NCI-H2227 treated with DMSO at 0.1 percent for 48 hours (cell line): Measurements from ENCODE around the gene SLC38A1.

Experiments
- DNase-seq: peaks from one replicate; lab custom pipeline; 2025; lab: John Stamatoyannopoulos, UW

The SLC38A1 gene

DNA sequence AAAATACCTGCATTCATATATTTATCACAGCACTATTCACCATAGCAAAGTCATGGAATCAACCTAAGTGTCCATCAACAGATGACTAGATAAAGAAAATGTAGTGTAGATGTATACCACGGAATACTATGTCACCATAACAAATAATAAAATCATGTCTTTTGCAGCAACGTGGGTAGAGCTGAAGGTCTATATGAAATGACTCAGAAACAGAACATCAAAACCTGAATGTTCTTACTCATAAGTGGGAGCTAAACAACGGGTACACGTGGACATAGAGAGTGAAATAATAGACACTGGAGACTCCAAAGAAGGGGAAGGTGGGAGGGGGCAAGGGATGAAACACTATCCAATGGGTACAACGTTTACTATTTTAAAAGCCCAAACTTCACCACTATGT, 37.9 kb downstream of the SLC38A1 start:
- DNase-seq = no peak

DNA sequence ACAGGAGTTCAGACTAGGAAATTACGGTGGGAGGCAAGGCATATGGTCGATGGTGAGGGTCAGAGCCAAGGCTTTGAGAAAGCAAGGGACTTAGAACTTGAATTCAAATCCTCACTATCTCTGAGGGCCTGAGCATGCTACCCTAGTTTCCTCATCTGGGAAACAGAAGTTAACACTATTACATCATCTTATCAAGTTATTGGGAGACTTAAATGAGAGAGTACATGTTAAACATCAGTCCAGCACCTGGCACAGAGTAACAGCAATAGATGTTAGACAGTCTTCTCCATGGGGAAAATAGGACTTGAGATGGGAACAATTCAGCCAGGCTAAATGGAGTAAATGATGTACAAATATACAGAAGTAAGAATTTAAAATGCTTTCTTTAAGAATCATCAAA, 38.5 kb downstream of the SLC38A1 start:
- DNase-seq = no peak

DNA sequence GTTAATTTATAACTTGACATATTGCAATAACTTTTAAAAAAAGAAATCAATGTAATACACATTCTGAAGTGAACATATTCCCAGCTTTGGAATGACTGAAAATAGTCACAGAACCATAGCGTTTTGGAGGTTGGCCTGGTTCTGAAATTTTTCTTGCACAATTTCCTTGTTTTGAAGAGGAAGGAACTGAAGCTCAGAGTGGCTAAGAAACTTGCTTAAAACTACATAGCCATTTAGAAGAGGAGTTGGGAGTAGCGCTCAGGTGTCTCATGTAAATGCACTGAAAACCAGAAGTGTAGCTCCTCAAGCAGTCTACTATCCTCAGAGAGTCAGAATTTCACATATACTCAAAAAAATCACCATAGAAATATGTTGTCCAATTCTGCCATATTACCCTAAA, 41.2 kb downstream of the SLC38A1 start:
- DNase-seq = no peak

DNA sequence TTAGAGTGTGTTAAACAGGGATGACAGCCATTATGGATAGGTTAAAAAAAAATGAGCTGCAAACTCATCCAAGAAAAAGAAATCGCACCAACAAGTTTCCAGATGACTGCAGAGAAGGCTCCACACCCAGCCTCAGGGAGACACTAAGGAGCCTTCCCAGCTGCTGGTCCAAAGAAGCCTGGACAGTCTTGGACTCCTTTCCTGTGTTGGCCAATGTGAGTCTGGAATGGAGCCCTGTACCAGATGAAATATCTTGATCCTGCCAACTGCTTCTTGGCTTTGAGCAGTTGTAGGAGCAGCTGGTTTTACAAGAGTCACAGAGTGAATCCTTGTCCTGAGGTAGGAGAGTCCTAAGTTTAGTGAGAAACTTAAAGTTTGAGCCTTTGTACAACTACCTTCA, 44.5 kb downstream of the SLC38A1 start:
- DNase-seq = no peak

DNA sequence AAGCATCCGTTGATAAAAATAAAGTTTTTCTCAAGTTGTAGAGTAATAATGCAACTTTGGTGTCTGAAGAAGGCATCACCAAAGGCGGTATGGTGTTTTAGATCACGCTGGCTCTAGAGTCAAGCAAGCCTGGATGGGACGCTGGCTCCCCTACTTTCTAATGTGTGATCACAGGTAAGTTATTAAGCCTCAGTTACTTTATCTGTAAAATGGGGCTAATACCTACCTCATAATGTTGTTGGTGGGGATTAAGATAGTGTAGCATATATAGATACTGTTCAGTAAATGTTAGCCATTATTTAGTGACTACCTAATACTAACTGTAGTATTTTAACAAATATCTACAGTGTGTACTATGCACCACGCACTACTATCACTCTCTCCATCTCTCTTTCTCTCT, 45.8 kb downstream of the SLC38A1 start:
- DNase-seq = no peak

DNA sequence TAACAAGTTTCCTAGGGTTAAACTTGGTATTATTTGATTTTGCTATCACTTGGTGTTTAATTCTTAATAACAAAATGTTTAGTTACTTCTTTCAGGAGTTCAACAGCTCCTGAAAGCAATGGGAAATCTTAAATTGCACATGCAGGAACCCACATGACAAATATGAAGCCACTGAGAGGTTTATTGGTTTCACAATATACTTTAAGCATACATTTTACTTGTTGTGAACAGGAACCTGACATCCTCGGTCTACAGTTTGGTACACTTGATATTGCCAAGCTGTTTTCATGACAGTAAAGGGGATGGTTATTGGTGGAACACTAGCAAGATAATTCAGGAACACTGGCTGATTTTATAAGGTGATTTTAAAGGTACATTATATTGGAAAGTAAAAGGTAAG, 46.2 kb downstream of the SLC38A1 start:
- no peak for DNase-seq

DNA sequence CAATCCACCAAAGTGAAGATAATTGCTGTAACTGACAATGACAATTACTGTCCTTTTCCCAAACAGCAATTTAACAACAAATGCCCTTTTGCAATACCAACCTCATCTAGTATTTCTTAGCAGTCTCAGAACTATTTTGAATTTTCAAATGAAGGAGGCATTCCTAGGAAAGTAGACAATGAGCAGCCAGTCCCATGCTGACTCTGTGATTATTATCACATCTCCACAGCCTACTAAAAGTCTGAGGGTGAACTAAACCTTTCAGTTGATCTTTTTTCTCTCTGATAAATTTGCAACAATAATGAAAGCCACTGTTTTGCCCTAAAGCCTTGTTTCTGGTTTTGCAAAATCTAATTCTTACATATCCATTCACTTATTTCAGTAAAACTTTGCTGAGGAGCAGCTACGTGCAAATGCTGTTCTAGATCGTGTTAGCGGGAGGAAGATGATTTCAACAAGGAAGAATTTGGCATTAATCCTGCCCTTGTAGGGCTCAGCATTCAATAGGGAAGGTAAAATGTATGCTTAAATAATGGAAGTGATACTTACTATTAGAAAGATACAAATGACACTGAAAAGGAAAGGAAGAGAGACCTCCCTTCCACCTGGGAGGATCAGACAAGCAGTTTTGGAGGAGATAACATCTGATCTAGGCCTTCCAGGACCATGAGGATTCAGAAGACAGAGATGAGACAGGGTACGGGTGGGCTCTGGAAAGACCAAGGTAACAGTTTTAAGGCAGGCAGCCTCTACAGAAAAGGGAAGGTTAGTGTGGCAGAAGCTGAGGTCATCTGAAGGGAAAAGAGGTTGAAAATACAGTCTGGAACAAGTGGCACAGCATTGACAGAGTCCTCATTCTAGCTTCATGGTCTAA, 47.4 kb downstream of the SLC38A1 start:
- no peak for DNase-seq

DNA sequence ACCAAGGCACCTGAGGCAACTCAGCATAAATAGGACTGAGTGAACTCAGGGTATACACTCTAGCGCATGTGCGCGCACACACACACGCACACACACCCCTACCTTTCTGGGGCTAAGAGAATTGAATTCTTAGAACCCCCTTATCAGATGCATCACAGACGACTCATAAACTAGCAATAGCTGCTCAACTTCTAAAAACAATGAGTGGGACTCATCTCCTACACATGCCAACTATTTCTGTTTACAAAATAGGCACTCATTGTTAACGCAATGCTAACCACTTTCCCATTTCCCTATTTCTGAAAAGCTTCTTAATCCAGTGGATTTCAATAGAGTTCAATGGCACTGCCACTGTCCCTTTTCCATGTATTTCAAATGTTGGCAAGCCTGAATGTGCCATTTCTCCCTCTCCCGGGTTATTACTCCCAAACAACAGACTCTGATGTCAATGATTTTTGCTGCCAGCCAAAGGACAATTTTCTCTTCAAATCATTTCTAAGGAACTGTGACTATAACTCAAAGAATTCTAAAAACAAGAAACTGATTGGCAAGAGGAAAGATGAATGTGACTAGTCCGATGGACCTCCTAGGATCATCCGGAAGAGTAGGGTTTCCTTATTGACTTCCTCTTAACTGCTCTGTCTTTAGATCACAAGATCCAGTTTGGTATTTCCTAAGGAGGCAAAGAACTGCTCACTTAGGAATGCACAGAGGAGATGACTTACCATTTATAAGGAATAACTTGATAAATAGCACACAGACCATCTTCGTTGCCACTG, 48.8 kb downstream of the SLC38A1 start:
- no peak for DNase-seq

DNA sequence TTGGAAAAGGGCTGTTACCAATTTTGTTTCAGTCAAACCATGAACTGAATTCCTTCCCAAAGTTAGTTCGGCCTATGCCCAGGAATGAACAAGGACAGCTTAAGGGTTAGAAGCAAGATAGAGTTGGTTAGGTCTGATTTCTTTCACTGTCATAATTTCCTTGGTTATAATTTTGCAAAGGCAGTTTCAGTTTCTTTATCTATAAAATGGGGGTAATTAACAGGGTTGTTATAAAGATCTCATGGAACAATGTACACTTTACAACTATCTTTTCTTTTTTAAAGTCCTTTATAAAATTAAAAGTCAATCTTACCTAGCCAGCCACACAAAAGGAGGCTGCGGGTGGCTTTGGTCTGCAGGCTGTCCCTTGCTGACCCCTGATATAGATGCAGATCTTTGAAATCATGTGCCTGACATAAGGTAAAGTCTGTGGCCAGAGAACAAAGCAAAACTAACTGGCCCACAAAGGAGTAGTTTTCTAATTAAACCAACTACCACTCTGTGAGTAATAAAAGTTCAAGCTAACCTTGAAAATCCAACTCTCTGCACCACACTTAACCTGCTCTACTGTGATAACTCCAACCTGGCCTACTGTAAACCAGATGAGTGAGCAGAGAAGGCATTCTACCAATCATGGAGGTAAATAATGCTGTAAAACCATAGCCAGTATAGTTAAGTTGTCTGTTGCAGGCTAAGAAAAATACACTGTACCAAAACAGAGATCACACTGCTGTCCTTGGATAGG, 49.5 kb downstream of the SLC38A1 start:
- no peak for DNase-seq

DNA sequence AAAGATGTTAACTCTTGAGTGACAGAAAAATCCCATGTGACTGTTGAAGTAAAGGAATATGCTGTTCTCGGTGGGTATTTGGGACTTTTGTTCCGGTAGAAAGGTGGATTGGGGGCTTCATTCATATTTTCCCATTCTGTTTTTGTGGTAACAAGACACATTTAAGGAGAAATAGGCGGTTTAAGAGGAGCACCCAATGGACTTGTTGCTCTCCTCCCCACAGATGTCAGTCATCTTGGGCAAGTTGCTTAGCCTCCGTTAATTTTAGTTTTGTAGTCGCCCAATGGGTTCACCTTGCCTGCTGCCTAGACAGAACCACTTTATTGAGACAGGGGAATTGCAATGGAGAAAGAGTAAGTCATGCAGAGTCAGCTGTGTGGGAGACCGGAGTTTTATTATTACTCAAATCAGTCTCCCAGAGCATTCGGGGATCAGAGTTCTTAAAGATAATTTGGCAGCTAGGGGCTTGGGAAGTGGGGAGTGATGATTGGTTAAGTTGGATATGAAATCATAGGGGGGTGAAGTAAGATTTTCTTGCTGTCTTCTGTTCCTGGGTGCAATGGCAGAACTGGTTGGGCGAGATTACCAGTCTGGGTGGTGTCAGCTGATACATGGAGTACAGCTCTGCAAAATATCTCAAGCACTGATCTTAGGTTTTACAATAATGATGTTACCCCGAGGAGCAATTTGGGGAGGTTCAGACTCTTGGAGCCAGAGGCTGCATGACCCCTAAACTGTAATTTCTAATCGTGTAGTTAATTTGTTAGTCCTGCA, 50.3 kb downstream of the SLC38A1 start:
- no peak for DNase-seq

DNA sequence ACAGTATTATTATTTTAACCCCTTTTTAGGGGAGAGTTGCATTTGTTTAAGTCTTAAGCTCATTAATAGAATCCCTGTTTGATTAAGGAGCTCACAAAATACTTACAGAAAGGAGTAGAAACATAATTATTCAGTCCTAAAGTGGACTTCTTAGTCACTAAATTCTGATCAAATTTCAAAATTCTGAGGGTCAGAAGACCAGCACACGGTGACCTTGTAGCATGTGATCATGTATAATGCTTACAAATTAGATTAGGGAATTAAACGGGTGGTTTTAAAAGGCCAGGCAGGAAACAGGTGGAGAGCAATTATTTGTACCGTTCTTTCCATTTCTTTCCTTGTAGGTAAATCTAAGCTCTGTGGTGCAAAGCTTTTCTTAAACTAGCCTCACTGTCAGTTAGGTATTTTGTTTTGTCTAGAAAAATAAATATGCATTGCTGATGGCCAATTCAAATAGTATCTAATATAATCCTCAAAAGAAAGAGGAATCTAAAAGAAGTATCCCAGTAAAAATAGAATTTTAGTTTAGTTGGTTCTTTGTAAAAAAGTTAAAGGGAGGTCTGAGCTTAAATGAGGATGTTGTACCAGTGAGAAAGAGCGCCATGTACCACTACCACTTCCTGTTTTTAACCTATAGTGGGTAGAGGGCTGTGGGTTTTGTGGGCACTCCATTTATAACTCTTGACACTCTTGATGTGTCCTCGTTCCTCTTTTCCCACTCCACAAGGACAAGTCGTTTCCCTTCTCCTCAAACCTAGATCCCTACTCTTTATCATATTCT, 51.1 kb downstream of the SLC38A1 start:
- no peak for DNase-seq

DNA sequence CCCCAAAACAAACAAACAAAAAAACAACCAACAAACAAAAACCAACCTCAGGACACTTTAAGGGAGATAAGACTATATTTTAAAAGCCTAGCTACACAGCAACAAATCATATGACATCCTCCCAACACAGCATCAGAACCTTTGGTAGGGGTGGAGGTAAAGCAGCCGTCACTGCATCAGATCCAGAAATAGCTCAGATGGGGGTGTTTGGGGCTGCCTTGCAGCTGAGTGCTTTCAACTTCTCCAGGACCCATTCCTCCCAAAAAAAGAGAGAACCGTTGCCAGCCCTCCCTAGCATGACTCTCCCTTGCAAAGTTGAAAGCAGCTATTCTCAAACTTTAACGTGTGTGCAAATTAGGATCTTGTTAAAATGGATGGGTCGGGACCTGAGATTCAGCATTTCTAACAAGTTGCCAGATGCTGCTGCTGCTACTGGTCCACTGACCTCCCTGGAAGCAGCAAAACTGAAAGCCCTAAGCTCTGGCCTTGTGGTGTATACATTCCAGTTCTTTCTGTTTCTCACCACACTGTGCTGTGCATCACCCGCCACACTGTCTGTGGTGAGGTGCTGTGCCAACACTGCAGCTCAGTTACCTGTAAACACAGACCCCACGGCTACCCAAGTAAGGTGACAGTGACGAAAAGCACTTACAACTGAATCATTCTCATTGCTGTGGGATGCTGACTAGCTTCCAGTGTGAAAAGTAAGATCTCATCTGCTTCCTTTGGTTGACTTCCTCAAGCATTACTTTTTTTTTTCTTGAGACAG, 54.0 kb downstream of the SLC38A1 start:
- no peak for DNase-seq

DNA sequence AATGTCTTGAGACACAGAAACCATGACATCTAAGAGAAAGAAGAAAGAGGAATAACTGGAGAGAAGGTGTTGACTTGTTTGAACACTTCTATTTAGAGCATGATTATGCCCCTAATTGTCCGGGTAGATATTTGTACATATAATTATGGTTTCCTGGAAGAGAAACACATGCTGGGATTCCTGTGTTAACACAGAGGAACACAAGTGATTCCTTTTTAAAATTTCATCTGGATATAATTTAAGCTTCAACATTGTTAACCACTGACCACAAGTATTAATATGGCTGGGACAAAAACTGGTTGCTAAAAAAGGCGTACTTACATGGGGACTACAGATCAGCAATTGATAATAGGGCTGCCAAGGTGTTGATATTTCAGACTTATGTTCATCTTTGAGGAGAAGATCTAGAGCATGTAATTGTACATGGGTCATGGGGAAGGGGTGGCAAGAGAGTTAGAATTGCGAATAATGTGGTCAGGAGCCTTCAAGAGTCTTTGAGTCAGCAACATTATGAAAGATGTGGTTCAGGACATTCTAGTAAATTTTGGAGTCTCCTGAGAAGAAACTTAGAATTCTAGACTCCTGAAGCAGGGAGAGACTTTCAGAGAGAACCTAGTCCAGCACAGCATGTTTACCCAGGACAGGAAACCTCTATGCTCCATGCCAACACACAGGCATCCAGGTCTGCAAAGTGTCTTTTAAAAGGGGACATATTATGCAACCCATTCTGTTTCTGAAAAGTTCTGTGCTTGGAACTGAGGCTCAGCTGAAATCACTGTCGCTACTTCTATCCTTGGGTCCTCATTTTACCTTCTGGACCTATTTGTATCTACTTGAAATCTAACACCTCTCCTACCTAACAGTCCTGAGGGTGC, 56.5 kb downstream of the SLC38A1 start:
- no peak for DNase-seq

DNA sequence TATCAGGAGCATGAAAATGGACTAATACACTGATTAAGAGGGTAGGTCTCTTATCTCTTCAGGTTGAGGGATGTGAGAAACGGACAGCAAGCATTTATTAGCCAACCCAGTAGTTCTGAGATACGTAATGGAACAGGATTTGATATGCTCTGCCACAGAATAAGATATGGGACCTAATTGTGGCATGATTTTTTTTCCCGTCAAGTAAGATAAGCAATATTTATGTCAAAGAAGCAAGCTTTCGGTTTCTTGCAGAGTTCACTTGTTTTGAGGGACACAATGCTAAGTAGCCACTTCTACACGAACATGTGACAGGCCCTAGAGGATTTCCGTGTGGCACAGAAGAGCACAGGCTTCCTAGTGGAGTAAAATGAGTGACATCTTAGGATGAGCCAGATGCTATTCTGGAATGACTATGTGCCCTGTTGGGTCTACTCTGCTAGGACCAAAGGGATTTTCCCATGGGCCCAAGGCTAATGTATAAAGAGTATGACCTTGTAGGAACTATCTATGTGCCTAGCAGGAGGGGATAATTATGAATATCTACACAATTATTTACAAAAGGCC, 57.9 kb downstream of the SLC38A1 start:
- DNase-seq = no peak

DNA sequence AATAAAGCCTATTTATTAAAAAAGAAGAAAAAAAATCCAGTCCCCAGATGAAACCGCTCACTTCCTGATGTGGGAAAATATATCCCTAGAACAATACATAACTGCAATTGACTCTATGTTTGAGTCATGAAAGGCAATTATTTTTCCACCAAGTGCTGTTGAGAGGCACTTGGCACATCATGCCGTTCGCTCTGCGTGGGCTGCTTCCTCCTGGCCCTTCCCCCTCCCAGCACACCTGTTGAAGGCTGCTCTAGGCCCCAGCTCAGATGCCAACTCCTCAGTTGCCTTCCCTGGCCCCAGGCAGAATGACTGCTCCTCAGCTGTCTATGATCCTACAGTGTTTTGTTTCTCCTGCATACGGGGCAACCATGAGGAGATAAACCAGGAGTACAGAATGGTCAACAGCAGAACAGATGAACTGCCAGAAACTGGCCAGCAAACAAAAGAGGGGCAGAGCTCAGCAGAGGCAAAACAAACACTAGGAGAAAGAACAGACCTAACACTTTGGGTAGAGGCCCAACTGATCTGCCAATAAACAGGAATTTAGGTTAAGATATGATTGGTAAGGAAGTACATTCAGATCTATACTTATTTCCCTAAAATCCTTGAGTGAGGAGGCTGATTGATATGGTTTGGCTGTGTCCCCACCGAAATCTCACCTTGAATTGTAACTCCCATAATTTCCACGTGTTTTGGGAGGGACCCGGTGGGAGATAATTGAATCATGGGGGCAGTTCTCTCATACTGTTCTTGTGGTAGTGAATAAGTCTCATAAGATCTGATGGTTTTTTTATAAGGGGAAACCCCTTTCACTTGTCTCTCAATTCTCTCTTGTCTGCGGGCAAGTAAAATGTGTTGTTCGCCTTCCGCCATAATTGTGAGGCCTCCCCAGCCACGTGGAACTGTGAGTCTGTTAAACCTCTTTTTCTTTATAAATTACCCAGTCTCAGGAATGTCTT, 58.6 kb downstream of the SLC38A1 start:
- peak; percentile 3 for DNase-seq

DNA sequence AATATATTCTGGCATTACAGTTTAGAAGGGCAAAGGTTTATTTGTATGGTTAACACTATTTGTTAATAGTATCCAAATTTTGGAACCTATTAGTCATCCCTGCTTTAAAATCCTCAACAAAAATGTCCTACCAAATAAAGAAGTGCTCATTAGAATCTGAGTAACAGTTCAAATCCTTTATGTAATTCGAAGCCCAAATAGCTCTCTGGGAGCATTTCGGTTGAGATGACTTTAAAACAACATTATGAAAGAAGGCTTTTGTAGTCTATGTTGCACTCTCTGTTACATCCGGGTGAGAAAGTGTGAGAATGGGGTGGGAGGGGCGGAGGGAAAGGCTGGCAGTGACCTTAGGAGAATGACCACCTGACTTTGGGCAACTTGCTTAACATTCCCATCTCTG, 59.7 kb downstream of the SLC38A1 start:
- DNase-seq = no peak

DNA sequence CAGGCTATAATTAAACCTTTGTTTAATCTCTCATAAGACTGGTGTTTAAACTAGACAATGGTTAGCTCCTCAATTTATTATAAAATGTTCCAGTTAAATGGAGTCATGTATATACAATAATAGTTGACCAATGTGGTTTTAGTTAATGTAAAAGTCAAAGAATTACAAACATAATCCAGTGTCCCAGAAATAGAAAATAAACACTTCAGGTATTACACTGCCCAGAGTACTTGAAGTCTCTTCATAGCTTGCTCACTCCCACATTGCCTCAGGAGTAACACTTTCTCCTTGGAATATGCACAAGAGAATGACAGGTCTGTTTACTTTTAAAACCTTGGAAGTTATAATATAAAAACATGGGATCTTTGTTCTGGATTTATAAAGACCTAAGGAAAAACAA, 60.5 kb downstream of the SLC38A1 start:
- DNase-seq = no peak

DNA sequence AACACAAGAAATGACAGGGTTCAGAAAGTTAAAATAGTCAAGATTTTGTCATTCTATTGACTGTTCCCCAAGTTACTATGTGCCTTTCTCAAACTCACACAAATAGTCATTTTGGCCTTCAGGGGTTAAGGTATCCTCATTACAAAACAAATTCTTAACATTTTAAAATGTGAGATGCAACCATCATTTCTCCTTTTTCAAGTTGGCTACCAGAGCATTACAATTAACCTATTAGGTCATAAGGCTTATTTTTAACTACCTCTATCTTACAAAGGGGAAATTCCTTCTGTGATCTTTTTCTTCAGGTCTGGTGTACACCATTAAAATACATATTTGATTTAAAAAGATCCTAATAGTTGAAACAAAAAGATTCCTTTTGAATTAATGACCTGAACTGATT, 61.2 kb downstream of the SLC38A1 start:
- no peak for DNase-seq
